GM21717 (cell line): ENCODE results near the gene PLCL1.

Source experiments
- ATAC-seq: cut with Tn5 transposase; IDR thresholded peaks from one replicate; pipeline ENCODE4 v1.9.1; 2021; ENCODE audit warnings: mild to moderate bottlenecking, moderate library complexity; ENCODE audit not compliant: unreplicated experiment

PLCL1 gene

DNA sequence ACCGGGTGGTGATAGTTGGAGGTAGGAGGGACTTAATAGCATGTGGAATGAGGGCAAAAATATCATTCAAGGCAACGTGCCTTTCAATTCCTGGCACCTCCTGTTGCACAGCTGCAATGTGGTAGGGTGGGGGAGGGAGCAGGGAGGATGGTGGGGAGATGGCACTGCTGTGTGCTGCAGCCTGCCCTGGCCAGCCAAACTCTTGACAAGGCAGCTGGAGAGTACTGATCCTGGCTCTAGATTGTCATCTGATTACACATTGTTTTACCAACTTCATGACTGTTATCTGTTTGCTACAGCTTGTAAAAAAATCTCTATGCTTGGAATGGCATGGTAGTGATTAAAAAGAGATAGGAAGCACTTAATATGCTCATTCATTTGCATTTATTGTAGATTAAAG lies 47.7 kb downstream of the PLCL1 start:
- ATAC-seq, result no peak

DNA sequence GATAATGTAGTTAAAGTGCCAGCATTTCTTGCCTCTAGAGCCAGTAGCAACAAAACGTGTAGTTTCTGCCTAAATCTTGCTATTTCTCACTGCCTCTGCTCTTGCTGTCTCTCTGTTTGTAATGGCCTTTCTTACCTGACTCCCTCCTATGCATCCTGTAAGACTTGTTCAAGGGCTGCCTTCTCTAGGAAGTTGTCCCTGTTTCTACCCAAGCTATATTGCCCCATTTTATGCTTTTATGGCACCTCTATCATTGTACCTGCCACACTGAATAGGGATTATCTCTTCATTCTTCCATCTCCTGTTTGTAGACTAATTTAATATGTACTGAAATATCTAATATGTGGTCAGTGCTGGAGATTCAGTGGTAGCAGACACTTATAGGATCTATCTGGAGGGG lies 49.2 kb downstream of the PLCL1 start:
- ATAC-seq, result no peak

DNA sequence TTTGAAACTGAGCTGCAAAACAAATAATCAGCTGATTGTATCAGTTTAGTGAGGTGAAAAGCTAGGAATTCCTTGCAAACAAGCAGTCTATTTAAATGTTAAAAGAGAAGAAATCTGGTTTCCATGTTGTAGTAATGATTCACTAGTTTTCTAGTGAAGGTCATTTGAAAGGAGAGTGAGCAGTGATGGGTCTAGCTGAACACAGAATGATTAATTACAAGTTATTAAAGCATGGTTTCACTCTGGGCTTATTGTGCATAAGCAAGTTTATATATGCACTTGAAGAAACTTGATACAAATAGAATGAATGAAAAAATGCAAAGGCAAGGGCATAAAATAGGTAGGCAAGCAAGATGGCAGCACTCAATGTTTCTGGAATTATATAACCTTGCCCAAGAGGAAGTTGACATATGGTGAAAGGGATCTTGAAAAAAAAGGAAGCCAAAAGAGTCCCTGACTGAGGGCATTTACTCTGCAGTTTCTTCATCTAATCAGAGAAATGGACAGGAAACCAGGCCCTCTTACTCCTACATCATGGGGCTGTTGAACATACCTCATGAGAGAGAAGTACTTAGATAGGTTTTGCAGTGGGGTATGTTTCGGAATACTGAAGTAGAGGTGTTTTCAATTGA lies 53.2 kb downstream of the PLCL1 start:
- no peak for ATAC-seq

DNA sequence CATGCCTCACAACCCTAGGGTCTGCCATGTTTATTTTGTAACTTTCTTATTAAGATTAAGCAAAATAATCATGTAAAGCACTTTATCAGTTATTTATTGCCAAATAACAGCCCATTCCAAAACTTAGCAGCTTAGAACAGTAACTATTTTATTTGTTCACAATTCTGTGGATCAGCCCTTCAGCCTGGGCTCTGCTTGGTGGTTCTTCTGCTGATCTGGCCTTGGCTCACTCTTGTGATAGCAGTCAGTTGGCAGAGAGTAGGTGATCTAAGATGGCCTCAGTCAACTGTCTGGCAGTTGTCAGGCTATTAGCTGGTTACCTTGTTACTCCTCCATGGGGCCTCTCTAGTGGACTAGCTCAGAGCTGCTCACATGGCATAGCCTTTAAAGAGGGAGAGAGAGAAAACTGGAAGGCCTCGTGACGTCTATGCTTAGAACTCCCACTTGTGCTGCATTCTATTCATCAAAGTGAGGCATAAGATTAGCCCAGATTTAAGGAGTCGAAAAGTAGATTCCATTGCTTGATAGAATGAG lies 54.3 kb downstream of the PLCL1 start:
- no peak for ATAC-seq

DNA sequence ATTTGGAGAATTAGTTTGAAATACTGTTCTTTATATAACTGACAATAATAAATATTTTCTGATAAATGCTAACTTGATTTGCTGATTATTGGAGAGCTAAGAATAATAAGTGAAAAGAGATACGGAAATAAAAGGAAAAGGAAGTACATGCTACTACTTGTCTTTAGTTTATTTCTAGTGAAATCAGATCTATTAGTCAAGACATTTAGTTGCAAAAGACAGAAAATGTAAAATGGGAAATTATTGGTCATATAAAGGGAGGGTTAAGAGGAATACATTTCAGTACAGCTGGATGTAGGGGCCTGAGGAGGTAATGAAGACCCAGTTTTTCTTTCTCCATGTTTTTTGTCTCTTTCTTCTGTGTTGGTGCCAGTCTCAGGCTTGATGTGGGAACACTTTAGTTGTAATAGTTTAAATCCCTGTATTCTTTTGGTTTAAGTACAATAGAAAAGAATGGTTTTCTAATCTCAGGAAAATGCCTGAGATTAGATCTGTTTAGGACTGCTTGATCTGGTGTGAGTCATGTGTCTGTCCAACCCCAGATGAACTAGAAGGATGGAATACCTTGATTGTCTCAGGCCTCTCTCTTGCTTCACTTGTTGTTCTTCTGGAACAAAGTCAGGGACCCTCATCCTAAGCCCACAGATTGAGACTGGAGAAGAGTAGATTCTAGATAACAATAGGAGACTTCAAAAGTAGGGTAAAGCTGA lies 58.0 kb downstream of the PLCL1 start:
- ATAC-seq, result no peak

DNA sequence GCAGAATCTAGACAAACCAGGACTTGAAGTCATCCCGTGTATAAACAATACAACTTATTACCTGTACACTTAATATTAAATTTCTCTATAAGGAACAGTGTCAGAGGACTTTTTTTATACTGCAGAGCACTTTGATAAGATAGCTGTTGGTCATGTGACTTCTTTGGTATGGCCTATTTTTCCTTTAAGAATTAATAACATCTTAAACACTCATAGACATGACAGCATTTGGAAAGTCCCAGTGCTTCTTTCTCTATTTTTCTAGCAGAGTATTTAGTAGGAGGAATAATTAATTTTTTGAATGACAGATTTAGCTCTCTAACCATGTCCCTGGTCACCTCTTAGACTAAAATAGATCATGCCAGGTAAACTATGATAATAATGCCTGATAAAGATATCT lies 59.4 kb downstream of the PLCL1 start:
- no peak for ATAC-seq

DNA sequence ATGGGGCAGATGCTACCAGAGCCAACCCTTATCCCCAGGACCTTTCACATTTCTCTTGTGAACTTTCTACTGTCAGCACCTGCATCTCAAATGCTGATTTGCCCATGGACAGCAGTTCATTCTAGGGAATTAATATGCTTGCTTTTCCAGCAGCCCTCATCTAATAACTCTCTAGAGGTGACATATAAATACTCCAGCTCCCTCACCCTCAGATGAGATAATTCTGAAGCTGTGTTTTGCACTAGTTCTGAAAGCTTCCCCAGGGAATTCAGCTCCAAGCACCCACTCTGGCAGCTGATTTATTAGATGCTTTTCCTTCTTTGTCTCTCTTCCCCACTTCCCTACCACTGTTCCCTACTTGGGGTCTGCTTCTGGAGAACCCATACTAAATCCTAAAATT lies 62.1 kb downstream of the PLCL1 start:
- no peak for ATAC-seq

DNA sequence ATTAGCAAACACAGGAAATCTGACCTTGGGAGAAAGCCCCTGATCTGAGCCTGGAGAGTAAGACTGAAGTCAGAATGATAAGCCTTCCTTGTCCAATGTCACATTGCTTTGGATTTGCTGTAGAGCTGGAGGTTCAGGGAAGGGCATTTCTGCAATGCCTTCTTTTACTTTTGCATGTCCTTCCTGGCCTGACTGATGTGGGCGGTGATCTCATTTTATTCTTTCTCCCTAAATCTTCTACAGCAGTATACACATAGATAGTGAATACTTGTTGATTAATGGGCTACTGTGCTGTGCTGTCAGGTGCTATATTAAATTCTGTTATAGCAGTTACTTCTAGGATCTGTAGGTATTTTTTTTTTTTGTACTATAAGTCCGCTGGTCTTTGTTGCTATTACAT lies 62.6 kb downstream of the PLCL1 start:
- ATAC-seq, result no peak

DNA sequence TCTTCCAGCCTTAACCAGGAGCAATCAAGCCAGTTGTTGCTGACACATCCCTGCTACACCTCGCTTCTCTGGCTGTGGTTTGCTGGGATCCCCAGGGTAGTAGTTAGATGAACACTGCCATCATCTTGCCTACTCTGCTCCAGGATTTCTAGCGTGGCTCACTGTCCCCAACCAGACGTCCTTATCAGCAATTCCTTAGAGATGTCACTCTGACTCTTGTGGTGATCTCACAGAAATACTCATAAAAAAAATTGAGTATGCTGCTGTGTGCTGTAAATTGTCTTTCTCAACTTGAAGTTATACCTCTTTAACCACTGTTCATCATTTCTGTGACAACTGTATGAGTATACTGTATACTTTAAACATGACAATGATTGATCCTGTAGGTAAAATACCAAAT lies 63.2 kb downstream of the PLCL1 start:
- ATAC-seq, result no peak

DNA sequence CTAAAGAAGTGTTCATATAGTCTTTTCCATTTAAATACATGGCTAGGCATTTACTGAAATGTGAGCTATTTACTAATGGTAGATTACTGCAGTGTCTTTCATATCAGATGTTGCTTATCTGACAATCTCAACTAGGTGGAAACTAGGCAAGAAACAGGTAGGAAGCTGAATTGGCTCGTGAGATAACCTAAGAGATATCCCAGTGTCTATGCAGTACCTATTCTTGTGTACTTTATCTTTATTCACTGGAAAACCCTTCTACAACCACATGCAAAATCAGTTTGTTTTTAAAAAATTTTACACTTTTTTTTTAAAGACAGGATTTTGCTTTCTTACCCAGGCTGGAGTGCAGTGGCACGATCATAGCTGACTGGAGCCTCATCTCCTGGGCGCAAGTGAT lies 63.8 kb downstream of the PLCL1 start:
- ATAC-seq, result no peak

DNA sequence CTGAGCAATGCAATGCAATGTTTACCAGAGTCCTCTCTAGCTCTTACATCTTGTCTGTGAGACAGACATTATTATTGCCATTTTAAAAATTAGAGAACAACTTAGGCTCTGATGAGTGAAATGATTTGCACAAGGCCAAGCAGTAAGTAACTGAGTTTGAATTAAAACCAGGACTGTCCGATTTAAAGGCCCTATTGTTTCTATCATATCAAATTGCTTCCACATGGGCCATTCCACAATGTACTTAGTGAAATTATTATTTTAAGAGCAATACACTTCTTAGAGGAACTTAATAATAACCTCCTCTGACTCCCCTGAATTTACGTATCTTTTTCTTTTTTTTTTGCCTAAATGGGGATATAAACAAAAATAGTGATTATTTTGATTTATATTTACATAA lies 64.6 kb downstream of the PLCL1 start:
- no peak for ATAC-seq

DNA sequence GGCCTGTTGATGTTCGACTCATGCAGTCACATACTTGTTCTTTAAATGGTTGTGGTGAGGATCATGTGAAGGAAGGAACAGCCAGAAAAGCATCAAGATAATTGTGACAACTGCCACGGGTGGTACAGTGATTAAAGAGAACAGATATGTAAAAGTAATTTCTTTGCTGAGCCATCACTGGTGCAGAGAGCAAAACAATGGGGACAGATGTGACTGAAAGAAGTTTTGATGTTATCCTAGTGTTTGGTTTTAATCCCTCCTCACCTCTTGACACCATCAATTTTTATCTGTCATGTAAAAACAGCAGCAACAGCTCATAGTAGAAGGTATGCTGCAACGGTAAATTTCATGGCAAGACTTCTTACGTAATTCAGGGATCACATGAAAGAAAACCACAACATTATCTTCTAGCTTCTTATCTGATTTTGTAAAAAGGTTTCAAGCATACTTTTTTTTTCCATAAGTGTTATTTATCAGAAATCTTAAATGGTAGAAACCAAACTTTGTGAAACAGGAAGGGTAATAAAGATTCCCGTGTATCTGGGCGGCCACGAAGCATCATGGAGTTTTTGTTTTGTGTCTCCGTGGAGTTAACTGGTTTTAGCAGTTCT lies 65.2 kb downstream of the PLCL1 start:
- ATAC-seq, result no peak

DNA sequence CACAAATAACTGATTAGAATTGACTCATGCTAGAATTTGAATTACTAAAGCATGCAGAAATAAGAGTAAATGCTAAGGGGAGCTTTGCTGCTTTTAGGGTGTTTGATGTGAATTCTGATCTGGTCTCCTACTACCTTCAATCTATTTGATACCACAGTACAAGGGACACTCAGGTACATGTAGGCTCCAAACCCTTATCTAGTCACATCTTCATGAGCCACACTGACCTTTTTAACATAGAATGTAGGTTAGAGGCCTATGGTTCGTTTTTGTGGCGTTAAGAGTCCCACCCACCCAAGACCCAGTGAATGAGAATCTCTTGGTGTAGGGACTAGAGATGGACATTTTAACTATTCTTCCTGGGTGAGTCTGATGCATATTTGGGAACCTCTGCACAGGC lies 65.7 kb downstream of the PLCL1 start:
- no peak for ATAC-seq

DNA sequence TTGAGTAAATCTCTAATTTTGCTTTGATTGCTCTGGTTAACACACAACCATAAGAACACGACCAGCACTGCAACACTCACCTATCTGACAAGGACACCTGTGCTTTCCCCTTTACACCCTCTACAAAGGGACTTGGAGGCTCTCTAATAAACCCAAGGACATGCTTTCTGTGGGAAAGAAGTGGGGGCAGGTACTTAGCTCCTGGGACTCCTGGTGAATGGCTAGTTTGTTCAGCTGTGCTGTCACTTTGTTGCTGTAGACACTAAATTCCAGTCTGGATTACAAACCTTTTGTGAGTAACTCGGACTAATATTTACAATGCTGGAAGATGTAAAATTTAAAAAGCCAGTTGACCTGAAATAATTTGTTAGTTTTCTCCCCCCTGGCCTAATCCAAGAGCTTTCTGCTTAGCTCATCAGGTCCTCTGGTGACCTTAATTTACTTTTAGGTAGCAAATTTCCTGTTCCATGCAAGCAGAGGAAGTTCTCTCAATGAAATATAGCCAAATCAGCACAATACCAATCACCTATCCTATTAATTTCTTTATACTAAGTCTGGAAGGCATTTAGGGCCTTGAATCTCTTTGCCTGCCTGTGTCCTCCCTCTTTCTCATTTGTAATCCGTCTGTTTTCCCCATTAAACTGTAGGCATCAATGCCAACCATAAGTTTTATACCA lies 67.5 kb downstream of the PLCL1 start:
- ATAC-seq, result no peak

DNA sequence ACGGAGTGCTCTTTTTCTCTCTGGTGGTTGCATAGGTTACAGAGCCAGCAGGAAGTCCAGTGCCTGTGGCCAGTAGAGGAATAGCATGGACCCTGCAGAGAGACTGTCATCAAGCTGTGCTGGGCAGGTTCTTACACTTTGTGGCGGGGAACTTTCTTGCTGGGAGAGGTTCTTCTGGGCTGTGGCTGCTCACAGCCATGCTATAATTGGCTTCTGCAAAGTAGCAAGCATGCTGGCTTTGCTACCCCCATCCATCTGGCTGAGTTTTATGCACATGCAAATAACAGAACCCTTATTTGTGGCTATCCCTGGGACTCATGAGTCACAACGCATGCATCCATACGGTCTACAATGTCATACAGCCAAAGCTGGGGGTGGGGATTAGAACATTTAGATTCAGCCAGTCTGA lies 68.9 kb downstream of the PLCL1 start:
- ATAC-seq, result no peak

DNA sequence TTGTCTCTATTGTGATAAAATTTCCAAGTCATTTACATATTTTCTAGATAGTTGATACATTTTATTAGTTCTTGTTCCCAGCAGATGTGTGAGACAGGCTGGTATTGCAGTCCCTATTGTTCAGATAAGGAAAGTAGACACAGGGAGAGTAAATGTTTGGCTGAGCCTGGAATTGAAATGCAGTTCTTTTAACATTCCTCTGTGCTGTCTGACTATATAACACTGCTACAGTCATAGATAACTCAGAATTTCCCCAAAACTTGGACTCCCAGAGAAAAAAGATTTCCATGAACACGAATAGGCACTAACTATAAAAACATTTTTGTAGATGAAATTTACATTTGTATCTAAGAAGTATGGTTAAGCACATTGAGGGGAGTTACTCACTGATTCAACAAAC lies 71.4 kb downstream of the PLCL1 start:
- ATAC-seq, result no peak

DNA sequence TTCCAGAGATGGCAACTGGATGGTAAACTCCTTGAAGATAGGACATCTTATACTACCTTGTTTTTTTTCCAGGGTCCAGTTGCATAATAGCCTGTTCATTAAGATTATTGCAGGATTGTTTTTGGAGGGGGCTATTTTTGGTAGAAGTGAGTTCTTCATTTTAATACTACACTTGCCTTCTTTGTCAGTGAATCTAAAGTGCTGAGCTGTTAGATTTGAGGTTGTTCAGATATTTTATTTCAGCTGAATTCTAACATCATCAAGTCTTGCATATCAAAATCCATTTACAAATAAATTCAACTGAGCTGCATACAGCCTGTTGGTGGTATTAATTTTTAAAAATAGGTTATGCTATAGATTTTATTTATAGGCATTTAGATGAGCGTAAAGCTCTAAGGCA lies 72.1 kb downstream of the PLCL1 start:
- no peak for ATAC-seq

DNA sequence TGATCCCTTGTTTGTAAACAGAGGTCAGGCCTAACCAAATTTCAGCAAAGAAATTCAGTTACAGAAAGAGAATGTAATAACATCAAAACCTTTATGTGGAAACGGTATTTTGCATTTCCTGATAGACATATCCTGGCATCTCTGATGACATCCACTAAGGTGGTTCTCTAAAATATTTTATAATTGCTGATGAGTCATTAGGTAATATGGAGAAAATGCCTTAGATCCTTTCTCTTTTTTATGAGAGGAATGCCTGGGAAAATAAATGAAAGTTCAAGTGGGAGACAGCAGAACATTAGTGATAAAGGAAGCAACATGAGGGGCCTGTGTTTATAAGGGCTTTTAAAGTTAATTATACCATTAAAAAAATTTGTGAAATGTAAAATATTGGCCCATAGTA lies 72.6 kb downstream of the PLCL1 start:
- ATAC-seq, result no peak

DNA sequence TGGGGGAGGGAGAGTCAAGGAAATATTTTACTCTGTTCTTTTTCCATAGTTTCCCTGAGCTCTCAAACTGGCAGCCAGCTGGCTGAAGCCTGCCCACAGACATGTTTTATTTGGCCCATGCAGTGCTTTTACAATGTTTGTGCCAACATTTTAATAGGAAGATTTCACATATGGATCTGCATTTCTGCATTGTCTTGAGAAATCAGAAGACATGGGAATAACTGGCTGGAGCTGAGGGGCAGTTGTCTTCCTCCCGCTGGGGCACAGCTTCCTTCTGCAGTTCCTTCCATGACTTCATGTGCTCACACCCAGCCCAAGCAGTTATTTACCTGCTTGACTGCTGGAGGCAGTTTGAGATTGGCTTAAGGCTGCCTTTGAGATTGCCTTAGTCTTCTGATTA lies 74.4 kb downstream of the PLCL1 start:
- ATAC-seq, result no peak

DNA sequence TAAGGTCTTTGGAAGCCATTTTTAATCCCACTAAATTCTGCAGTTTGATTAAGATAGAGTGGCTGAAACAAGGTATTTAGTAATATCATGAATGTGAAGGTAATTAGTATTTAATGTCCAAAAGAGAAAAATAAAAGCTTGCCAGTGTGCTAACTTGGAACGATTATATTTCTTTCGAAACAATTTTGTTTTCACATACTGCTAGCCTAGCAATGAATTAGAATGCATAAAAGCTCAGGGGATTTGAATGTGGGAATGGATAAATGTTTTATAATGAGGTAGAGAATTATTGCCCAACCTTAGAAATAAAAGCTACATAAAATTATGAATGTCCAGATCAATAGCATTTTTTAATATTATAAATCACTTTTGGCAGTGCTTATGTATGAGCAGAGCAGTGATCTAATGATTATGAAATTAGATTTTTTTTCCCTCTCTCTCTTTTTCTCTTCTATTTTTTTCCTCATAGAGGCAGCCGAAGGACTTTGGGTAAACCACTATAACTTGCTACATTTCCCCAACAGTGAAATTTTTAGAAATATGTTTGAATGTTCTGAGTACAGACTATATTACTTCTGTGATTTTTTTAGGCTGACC lies 75.5 kb downstream of the PLCL1 start:
- no peak for ATAC-seq

DNA sequence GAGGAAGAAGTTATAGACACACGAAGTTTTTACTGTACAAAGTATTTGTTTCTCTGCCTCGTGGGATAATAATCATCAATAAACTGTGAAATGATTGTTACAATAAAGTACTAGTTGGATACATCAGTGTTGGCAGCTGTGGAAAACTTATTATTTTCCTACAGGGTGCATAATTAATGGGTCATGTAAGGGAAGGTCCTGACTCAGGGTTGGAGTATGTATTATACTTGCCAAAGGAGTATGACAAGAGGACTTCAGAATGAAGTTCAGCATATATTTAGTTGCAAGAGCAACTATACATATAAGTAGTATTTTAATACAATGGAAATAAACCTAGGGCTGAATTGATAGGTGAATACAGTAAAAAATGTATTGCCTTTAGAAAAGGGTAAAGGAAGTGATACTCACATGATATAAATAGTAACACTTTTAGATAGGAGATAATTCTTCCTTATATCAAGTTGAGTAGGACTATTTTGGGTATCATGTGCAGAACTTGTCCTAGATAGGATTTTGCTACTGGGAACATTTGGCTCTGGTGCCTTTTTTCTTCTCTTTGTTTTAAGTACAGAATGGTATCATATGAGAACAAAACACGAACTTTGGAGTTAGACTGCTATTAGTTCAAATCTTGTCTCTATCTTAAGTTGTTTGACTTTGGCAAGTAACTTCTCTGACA lies 79.1 kb downstream of the PLCL1 start:
- no peak for ATAC-seq
